GM18873 (cell line): ENCODE data around the gene APOC1.

Experiments used
- ATAC-seq: cut with Tn5 transposase; IDR thresholded peaks from one replicate; pipeline ENCODE4 v1.9.1; 2021; ENCODE audit warnings: mild to moderate bottlenecking, moderate library complexity, moderate number of reproducible peaks; ENCODE audit not compliant: unreplicated experiment, low FRiP score

Gene APOC1

DNA sequence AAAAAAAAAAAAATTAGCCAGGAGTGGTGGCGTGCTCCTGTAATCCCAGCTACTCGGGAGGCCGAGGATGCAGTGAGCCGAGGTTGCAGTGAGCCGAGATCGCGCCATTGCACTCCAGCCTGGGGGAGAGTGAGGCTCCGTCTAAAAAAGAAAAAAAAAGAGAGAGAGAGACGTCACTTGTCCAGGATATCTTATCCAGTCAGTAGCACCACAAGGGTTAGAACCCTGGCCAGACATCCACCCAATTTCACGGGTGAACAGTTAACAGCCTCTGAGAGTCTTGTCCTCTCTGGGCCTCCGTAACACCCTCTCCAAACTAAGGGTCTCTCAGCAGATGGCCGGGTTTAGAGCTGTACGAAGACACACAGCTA, 39.9 kb downstream of the APOC1 start:
- ATAC-seq, result no peak

- peak; percentile 68 for ATAC-seq
Measured at GRCh38 chr19:44954649-44955504, 40.5 kb downstream of the APOC1 start, which contains the start of gene CLPTM1. Gene CLPTM1, plus strand, starts transcription at chr19:44955380. Its CDS starts 16 bp downstream, at chr19:44955396.

- ATAC-seq, result peak; percentile 17
Measured at GRCh38 chr19:44955505-44956439, 41.4 kb downstream of the APOC1 start.

DNA sequence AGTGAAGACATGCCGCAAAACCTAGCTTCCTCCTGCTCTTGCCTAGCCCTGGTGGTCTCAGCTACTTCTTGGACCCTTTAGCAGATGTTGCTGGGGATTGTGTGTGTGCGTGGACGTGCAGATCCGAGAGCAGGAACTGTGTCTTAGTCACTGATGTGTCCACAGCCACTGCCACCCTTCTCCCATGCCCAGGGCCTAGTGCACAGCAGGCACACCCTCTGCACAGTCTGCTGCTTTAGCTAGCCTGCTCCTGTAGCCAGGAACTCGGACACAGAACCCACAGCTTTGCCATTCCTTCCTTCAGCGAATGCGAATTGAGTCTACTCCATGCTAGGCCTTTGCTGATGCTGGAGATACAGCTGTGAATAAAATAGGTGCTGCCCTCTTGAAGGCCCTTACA, 43.1 kb downstream of the APOC1 start:
- no peak for ATAC-seq

DNA sequence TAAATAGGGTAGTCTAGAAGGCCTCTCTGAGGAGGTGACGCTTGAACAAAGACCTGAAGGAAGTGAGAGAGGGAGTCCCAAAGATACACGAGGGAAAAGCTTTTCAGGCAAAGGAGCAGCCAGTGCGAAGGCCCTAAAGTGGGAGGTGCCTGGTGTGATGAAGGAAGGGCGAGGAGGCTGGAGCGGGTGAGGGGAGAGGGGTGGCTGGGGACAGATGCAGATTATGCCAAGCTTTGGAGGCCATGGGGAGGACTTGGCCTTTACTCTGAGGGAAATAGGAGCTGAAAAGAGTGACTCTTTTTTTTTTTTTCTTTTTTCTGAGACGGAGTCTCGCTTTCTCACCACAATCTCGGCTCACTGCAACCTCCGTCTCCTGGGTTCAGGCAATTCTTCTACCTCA, 43.7 kb downstream of the APOC1 start:
- no peak for ATAC-seq

DNA sequence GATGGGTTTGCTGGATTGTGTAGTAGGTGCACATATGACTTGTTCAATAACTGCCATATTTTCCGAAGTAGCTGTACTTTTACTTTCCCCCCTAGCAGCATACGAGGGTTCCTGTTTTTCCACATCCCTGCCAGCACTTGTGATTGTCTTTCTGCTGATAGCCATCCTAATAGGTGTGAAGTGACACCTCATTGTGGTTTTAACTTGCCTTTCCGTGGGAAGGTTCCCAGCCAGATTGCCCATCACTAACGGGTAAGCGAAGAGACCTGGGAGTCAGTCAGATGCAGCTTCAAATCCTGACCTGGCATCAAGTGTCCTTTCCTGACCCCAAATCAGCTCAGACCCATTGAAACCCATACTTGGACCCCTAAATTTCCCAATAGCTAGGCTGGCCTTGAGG, 45.3 kb downstream of the APOC1 start:
- ATAC-seq, result no peak

DNA sequence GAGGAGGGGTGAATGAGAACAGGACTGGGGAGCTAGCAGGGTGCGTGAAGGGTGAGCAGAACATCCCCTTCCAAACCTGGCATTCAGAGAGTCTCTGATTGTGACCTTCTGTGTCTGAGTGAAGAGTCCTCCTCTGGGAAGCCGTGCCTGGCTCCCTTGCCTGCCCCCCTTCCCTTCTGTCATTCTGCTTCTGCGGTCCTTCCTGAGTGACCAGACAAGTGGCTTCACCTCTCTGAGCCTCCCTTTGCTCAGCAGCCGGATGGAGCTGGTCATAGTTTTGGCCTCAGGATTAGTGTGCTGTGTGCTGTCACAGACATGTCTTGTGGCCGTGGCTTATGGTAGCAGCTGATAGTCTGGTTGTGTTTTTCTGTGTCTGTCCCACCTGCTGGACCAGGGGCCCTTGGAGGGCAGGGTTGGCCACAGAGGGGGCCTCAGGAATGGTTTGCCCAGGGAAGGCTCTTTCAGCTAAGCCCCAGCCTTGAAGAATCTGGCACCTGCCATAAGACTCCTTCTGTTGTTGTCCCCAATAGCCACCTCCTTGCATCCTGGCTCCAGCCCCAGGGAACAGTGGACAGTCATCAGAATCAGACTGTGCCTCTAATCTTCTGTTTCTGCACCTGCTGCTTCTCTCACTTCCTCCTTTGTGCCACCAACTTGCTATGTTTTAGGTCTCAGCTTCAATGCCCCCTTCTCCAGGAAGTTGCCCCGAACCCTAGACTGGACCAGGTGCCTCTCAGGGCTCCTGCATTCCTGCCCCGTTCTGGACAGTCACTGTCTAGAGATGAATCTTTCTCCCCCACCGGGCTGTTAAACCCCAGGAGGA, 46.7 kb downstream of the APOC1 start:
- no peak for ATAC-seq

GRCh38 chr19:44961821-44962220, 47.4 kb downstream of the APOC1 start:
- ATAC-seq, result no peak

- ATAC-seq, result no peak
Measured at GRCh38 chr19:44968118-44968517, 53.7 kb downstream of the APOC1 start.

DNA sequence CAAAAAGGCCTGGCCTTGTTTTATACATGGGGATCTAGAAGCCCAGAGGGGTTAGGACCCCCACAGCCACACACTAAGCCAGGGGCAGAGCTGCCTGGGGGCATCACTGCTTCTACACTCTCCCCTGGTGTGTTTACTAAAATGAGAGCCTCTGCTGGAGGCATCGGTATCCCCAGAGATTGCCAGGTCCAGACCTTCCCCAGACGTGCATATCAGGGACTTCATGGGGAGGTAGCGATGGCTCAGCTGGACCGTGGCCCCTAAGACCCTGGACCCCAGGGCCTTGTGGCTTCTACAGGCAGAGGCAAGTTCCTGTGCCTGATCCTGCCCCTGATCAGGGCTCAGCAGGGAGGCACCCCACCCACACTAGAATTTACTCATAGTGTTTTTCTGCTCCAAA, 54.3 kb downstream of the APOC1 start:
- no peak for ATAC-seq
